ENCODE results near the gene HHAT.

GRCh38 chr1:210556475-210556874, 227.8 kb downstream of the HHAT start:
- no peak for TF ChIP-seq CTCF (conservative IDR thresholded peaks at IDR 0.05; ENCODE audit: low read depth, low read length)
- no peak for TF ChIP-seq EZH2 (IDR thresholded peaks at IDR 0.05; ENCODE audit: borderline replicate concordance, low read depth, low read length, poor library complexity, severe bottlenecking)
